ENCODE data around the gene SLC25A13. TPM values are rescaled to one million over a fixed set of nuclear protein-coding genes. Genes with fewer than 3 reads are reported as not detected.
"Not testable (repeated sequence)": the region's sequence is repeated elsewhere in the genome, so short reads cannot be mapped to it uniquely, and the experiment has no call there.

The SLC25A13 gene
- total and polyA plus RNA-seq, 3 donors from 2014 or later = 13.2 to 49.1 (median 35.4) TPM

DNA sequence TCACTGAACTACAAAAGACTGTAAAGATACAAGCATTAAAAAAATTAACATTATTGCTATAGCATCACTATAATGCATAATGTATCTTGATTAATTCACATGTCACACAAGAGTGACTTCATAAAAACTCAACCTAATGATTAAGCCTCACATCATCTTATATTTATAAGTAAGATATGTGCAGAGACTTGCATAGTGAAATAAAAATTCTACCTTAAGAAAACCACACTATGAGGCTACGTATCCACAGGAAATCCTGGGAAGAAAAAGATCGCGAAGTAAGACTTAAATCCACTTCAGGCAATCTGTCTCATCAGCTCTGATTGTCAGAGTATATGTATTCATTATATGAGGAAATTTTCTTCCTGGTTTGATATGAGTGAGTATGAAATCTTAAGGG, 160.0 kb downstream of the SLC25A13 start:
- intact Hi-C loops (cut with DNase I; ENCODE audit: low total_unique reads) = no loop called here
- 96% methylated on average over 3 of the region's 3 CpGs for WGBS, 2 donors
- no peaks in the 10 kb centered on the region for H3K4me1 ChIP-seq
- no peak overlapping the region for H3K4me3 ChIP-seq
- H3K27me3 ChIP-seq = no peaks in the 10 kb centered on the region
- no peaks in the 10 kb centered on the region for H3K36me3 ChIP-seq (ENCODE audit: low read depth, missing control alignments)
- no peaks in the 10 kb centered on the region for H3K9me3 ChIP-seq
- DNase-seq = no peak
- no peak for TF ChIP-seq POLR2A (IDR thresholded peaks at IDR 0.05)
- TF ChIP-seq, protein P1, sequence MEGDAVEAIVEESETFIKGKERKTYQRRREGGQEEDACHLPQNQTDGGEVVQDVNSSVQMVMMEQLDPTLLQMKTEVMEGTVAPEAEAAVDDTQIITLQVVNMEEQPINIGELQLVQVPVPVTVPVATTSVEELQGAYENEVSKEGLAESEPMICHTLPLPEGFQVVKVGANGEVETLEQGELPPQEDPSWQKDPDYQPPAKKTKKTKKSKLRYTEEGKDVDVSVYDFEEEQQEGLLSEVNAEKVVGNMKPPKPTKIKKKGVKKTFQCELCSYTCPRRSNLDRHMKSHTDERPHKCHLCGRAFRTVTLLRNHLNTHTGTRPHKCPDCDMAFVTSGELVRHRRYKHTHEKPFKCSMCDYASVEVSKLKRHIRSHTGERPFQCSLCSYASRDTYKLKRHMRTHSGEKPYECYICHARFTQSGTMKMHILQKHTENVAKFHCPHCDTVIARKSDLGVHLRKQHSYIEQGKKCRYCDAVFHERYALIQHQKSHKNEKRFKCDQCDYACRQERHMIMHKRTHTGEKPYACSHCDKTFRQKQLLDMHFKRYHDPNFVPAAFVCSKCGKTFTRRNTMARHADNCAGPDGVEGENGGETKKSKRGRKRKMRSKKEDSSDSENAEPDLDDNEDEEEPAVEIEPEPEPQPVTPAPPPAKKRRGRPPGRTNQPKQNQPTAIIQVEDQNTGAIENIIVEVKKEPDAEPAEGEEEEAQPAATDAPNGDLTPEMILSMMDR (IDR thresholded peaks at IDR 0.05) = no peak
- no peak overlapping the region for H3K27ac ChIP-seq

DNA sequence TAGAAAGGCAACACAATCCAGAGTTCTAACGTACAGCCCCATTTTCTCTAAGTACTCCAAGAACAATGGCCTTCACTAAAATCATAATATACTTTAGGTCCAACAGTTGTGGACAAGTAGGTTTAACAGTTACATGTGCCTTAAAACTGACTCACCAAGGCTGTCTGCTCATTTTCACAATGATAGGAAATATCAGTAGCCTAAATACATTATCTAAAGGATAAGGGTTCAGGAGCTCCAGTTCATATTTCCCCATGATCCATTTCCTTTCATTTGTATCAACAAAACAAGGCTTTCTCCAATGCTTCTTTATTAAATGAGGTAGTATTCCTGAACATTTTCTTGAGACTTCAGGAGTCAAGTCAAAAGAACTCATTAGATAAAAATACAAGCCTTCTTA, 164.0 kb downstream of the SLC25A13 start:
- H3K9me3 ChIP-seq = no peaks in the 10 kb centered on the region
- intact Hi-C loops (cut with DNase I; ENCODE audit: low total_unique reads) = no loop called here
- no peak overlapping the region for H3K27ac ChIP-seq
- H3K27me3 ChIP-seq = no peaks in the 10 kb centered on the region
- WGBS, 2 donors = 87 to 97% methylated on average over 1 of the region's 1 CpG
- DNase-seq = no peak
- no peaks in the 10 kb centered on the region for H3K36me3 ChIP-seq (ENCODE audit: low read depth, missing control alignments)
- no peaks in the 10 kb centered on the region for H3K4me1 ChIP-seq
- TF ChIP-seq, protein P1 (IDR thresholded peaks at IDR 0.05) = no peak
- no peak for TF ChIP-seq POLR2A (IDR thresholded peaks at IDR 0.05)
- H3K4me3 ChIP-seq = no peak overlapping the region

DNA sequence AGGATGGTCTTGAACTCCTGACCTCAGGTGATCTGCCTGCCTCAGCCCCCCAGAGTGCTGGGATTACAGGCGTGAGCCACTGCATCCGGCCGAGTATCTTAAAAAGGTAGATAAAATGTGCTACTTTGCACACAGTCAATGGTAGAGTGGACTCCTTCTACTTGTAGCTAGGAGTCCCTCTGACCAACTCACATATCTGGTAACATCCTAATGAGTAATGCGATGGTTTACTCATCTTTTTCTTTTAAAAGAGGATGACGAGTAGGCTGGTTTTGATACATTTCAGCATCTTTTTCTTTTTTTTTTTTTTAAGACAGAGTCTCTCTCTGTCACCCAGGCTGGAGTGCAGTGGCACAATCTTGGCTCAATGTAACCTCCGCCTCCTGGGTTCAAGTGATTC, 167.4 kb downstream of the SLC25A13 start:
- intact Hi-C loops (cut with DNase I; ENCODE audit: low total_unique reads); H3K4me3 ChIP-seq; H3K9me3 ChIP-seq; H3K36me3 ChIP-seq (ENCODE audit: low read depth, missing control alignments); H3K27ac ChIP-seq; DNase-seq; H3K27me3 ChIP-seq; H3K4me1 ChIP-seq: not testable (repeated sequence)
- WGBS, 2 donors = 92% methylated on average over 6 of the region's 6 CpGs

DNA sequence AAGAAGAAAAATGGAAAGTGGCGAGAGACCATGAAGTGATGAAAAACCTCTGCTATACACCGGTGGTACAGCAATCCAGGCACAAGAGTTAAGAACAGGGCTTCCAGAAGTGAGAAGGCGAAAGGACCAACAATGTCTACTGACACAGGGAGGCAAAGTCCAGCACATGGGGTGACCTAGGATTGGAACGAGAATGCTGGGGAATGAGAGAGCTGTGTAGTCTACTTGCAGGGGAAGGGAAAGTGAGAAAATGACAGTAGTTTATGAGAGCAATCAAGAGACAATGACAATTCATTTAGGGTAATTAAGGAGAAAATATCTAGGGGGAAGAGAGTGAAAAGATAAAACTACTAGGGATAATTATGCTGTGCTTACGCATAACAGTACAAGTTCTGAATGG, 169.2 kb downstream of the SLC25A13 start:
- Histone ChIP-seq H3K4me1 (no peaks in the 10 kb centered on the region), H3K27me3 (no peaks in the 10 kb centered on the region), H3K36me3 (ENCODE audit: low read depth, missing control alignments) (no peaks in the 10 kb centered on the region), H3K9me3 (no peaks in the 10 kb centered on the region), H3K27ac (no peak overlapping the region), H3K4me3 (no peak overlapping the region)
- TF ChIP-seq, protein P1 (IDR thresholded peaks at IDR 0.05) = no peak
- no peak for TF ChIP-seq POLR2A (IDR thresholded peaks at IDR 0.05)
- WGBS, 2 donors = 92 to 94% methylated on average over 5 of the region's 5 CpGs
- intact Hi-C loops (cut with DNase I; ENCODE audit: low total_unique reads) = no loop called here
- no peak for DNase-seq

DNA sequence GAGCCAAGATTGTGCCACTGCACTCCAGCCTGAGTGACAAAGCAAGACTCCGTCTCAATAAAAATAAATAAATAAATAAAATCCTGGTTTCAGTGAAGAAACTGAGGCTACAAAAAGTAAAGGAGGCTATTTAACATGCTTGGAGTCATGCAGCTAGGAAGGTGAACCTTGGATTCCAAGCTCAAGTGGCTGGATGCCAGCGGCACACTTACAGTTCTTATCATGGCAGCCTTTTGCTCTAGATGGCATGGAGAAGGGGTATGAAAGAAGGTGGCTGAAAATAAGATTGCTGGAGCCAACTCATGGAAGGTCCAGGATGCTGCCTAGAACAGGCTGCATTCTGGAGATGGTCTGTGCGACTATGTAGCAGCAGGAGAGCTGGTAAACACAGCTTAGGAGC, 170.0 kb downstream of the SLC25A13 start:
- TF ChIP-seq, protein P1 (IDR thresholded peaks at IDR 0.05) = no peak
- TF ChIP-seq POLR2A (IDR thresholded peaks at IDR 0.05) = no peak
- Histone ChIP-seq H3K36me3 (ENCODE audit: low read depth, missing control alignments) (no peaks in the 10 kb centered on the region), H3K4me1 (no peaks in the 10 kb centered on the region), H3K9me3 (no peaks in the 10 kb centered on the region), H3K27ac (no peak overlapping the region), H3K27me3 (no peaks in the 10 kb centered on the region), H3K4me3 (no peak overlapping the region)
- intact Hi-C loops (cut with DNase I; ENCODE audit: low total_unique reads) = no loop called here
- no peak for DNase-seq
- WGBS, 2 donors = 89 to 95% methylated on average over 3 of the region's 3 CpGs

Measured in testis (tissue), 3 donors.